A549 (cell line): ENCODE measurements around the gene MTA3. TPM values are rescaled to one million over a fixed set of nuclear protein-coding genes. Genes with fewer than 3 reads are reported as not detected.

Source experiments
- ATAC-seq, 2 experiments: fragments of 200-7000 bp in 1 of 2; fragments of >200 bp in 1 of 2; cut with Nextera tagmentation in 1 of 2; cut with Tn5 transposase in 1 of 2; 3 replicates each; pipeline versions ENCODE4 v1.8.0 to v1.9.1; 2018 to 2020; ENCODE audit warnings: mild to moderate bottlenecking in 1 of 2, moderate library complexity in 1 of 2
- CTCF ChIA-PET: fragments of 300-600 bp; sonication (Branson Sonifier 250); formaldehyde crosslinking; extraction: SDS; loops from one replicate; lab custom pipeline; 2021; ENCODE audit warnings: antibody characterized with exemption, inconsistent platforms; lab: Yijun Ruan, JAX
- POLR2A ChIA-PET: fragments of 350-600 bp; formaldehyde crosslinking; extraction: SDS; loops from one replicate; lab custom pipeline; 2021; ENCODE audit warnings: antibody characterized with exemption, inconsistent platforms; lab: Yijun Ruan, JAX
- DNase-seq, 2 experiments: peaks; one replicate each; pipeline versions ENCODE4 v3.0.0 to v3.0.0-alpha.2; 2011 to 2016; ENCODE audit warnings: low read depth in 1 of 2, low spot score in 1 of 2
- FAIRE-seq: peaks from 2 replicates; lab custom pipeline; 2011; peaks lifted over from hg19 to GRCh38; lab: Jason Lieb, UNC
- H3K27ac ChIP-seq, 2 experiments: fragments of >200 bp; sonication (Bioruptor Twin); formaldehyde crosslinking; 3 replicates each; pipeline ENCODE4 v1.5.1; 2016 to 2017
- H3K4me1 ChIP-seq: fragments of >200 bp; sonication (Bioruptor Twin); formaldehyde crosslinking; 3 replicates; pipeline ENCODE4 v1.6.1; 2016
- H3K4me2 ChIP-seq: fragments of >200 bp; sonication (Bioruptor Twin); formaldehyde crosslinking; 3 replicates; pipeline ENCODE4 v1.6.1; 2016
- H3K4me3 ChIP-seq: fragments of >200 bp; sonication (Bioruptor Twin); formaldehyde crosslinking; 3 replicates; pipeline ENCODE4 v1.5.1; 2016
- H3K9me3 ChIP-seq: fragments of >200 bp; sonication (Bioruptor Twin); formaldehyde crosslinking; 3 replicates; pipeline ENCODE4 v1.6.1; 2016
- BHLHE40 ChIP-seq: IDR thresholded peaks from 2 replicates; pipeline ENCODE4 v1.6.1; 2012; ENCODE audit warnings: low read depth, low read length, inconsistent platforms
- CBX2 ChIP-seq: fragments of 200-600 bp; sonication (generic); IDR thresholded peaks from 2 replicates; pipeline ENCODE4 v1.6.1; 2016; ENCODE audit warnings: low read depth, mild to moderate bottlenecking, borderline replicate concordance
- CBX8 ChIP-seq: fragments of 200-600 bp; sonication (generic); IDR thresholded peaks from 2 replicates; pipeline ENCODE4 v1.6.1; 2016
- CHD2 ChIP-seq: fragments of 150-350 bp; IDR thresholded peaks from 2 replicates; pipeline ENCODE4 v1.6.1; 2014; ENCODE audit warnings: low read length; ENCODE audit not compliant: partially characterized antibody
- CHD4 ChIP-seq: fragments of 200-600 bp; sonication (generic); IDR thresholded peaks from 2 replicates; pipeline ENCODE4 v1.6.1; 2016; ENCODE audit warnings: antibody characterized with exemption, mild to moderate bottlenecking, borderline replicate concordance
- EHMT2 ChIP-seq: fragments of 200-600 bp; sonication (generic); IDR thresholded peaks from 2 replicates; pipeline ENCODE4 v1.6.1; 2016; ENCODE audit warnings: antibody characterized with exemption, low read depth, mild to moderate bottlenecking, moderate library complexity
- ELK1 ChIP-seq: fragments of 150-350 bp; IDR thresholded peaks from 2 replicates; pipeline ENCODE4 v1.6.1; 2014; ENCODE audit warnings: low read depth, mild to moderate bottlenecking, low read length
- ESRRA ChIP-seq: fragments of 150-350 bp; IDR thresholded peaks from 2 replicates; pipeline ENCODE4 v1.6.1; 2014; ENCODE audit warnings: mild to moderate bottlenecking, low read length, borderline replicate concordance
- HES2 ChIP-seq: fragments of >200 bp; sonication (Bioruptor Twin); formaldehyde crosslinking; IDR thresholded peaks from 2 replicates; pipeline ENCODE4 v1.6.1; 2016
- HEYL ChIP-seq: fragments of 250-450 bp; sonication (Bioruptor Pico); IDR thresholded peaks from 2 replicates; pipeline ENCODE4 v1.8.0; 2021; ENCODE audit warnings: mild to moderate bottlenecking, moderate library complexity
- HOXB13 ChIP-seq: fragments of 250-450 bp; sonication (Bioruptor Pico); IDR thresholded peaks from 2 replicates; pipeline ENCODE4 v1.5.0; 2020; ENCODE audit warnings: low read depth, mild to moderate bottlenecking, moderate library complexity
- MAX ChIP-seq: IDR thresholded peaks from 2 replicates; pipeline ENCODE4 v1.6.1; 2012
- NFE2L2 ChIP-seq: fragments of 150-350 bp; conservative IDR thresholded peaks from 2 replicates; pipeline ENCODE4 v1.6.1; 2014; ENCODE audit warnings: low read length
- POLR2A ChIP-seq: IDR thresholded peaks from 2 replicates; pipeline ENCODE4 v1.6.1; 2012; ENCODE audit warnings: mild to moderate bottlenecking, low read length
- RARB ChIP-seq: fragments of 250-450 bp; sonication (Bioruptor Pico); IDR thresholded peaks from 2 replicates; pipeline ENCODE4 v1.8.0; 2021; ENCODE audit warnings: mild to moderate bottlenecking, moderate library complexity
- REST ChIP-seq: fragments of 200-600 bp; sonication (generic); IDR thresholded peaks from 2 replicates; pipeline ENCODE4 v1.6.1; 2016; ENCODE audit warnings: antibody characterized with exemption, mild to moderate bottlenecking, moderate library complexity
- RFX5 ChIP-seq: fragments of 450-650 bp; IDR thresholded peaks from 2 replicates; pipeline ENCODE4 v1.7.1; 2014; ENCODE audit warnings: antibody characterized with exemption, mild to moderate bottlenecking, moderate library complexity
- RNF2 ChIP-seq: fragments of 200-600 bp; sonication (generic); IDR thresholded peaks from 2 replicates; pipeline ENCODE4 v1.6.1; 2016; ENCODE audit warnings: low read depth, mild to moderate bottlenecking, antibody characterized with exemption, moderate library complexity, borderline replicate concordance
- SMC3 ChIP-seq: fragments of >200 bp; sonication (Bioruptor Twin); formaldehyde crosslinking; IDR thresholded peaks from 3 replicates; pipeline ENCODE4 v1.6.1; 2018; ENCODE audit warnings: inconsistent platforms
- SREBF2 ChIP-seq: fragments of 450-650 bp; IDR thresholded peaks from 2 replicates; pipeline ENCODE4 v1.6.1; 2014; ENCODE audit warnings: mild to moderate bottlenecking, moderate library complexity
- TP53 ChIP-seq: fragments of 250-450 bp; sonication (Bioruptor Pico); IDR thresholded peaks from 2 replicates; pipeline ENCODE4 v1.5.0; 2021; ENCODE audit warnings: mild to moderate bottlenecking, moderate library complexity
- USF2 ChIP-seq: fragments of 450-650 bp; IDR thresholded peaks from 2 replicates; pipeline ENCODE4 v1.6.1; 2014; ENCODE audit warnings: antibody characterized with exemption
- ZFP36 ChIP-seq: fragments of 450-650 bp; IDR thresholded peaks from 2 replicates; pipeline ENCODE4 v1.6.1; 2014; ENCODE audit warnings: borderline replicate concordance; ENCODE audit not compliant: partially characterized antibody
- WGBS: methylation state at CpG from one replicate; pipeline ENCODE4 v1.1.6; 2017; ENCODE audit errors: missing lambda C conversion rate; 5-methylcytosine and 5-hydroxymethylcytosine counted together
- polyA plus RNA-seq, 4 experiments: library from polyadenylated mRNA; depleted of rRNA in 3 of 4; stranded (reverse); fragments of >200 nt; fragmentation: RNase III in 1 of 4; extraction: RNeasy Plus Mini Kit Qiagen cat#74134 plus additional on column Dnase treatment in 1 of 4; gene quantifications; 2 replicates in 3 of 4; 3 replicates in 1 of 4; pipeline ENCODE4 v1.2.3, GENCODE V29; 2011 to 2017

Gene MTA3
- polyA plus RNA-seq, 2 of the 4 experiments (the other 2 are of a cell fraction) = 49.3 to 74.1 TPM

GRCh38 chr2:42789751-42790150 lies 221.3 kb downstream of the MTA3 start:
- DNase-seq (no peak), FAIRE-seq (no peak), ATAC-seq (no peak)
- Histone ChIP-seq H3K27ac (no peak overlapping the region), H3K4me2 (no peak overlapping the region), H3K4me3 (no peak overlapping the region), H3K4me1 (no peaks in the 10 kb centered on the region), H3K9me3 (no peaks in the 10 kb centered on the region)
- TF ChIP-seq RNF2 = no peak
- no peak for TF ChIP-seq RFX5
- TF ChIP-seq NFE2L2 = no peak
- TF ChIP-seq POLR2A = no peak
- no peak for TF ChIP-seq ZFP36
- TF ChIP-seq SREBF2 = no peak
- no peak for TF ChIP-seq CBX8
- no peak for TF ChIP-seq TP53 (CRISPR knock-in tag)
- TF ChIP-seq CHD2 = no peak
- TF ChIP-seq HEYL (CRISPR knock-in tag) = no peak
- TF ChIP-seq CBX2 = no peak
- no peak for TF ChIP-seq BHLHE40
- no peak for TF ChIP-seq RARB (CRISPR knock-in tag)
- POLR2A ChIA-PET = no interaction called here
- WGBS = 73% methylated on average over 2 of the region's 2 CpGs
- CTCF ChIA-PET = no interaction called here

GRCh38 chr2:42791606-42792005 lies 223.2 kb downstream of the MTA3 start:
- TF ChIP-seq ELK1 (no peak), MAX (no peak), CHD4 (no peak)
- ChIA-PET CTCF (no interaction called here), POLR2A (no interaction called here)
- H3K9me3 ChIP-seq = no peaks in the 10 kb centered on the region
- no peak for FAIRE-seq
- H3K27ac ChIP-seq = no peak overlapping the region
- WGBS = 60% methylated on average over 4 of the region's 4 CpGs
- no peak overlapping the region for H3K4me2 ChIP-seq
- DNase-seq = no peak
- ATAC-seq = no peak
- H3K4me3 ChIP-seq = no peak overlapping the region
- peaks cover 7% of the 10 kb centered on the region; the same call in 2 of the 3 replicates for H3K4me1 ChIP-seq

GRCh38 chr2:42792087-42792582 lies 223.7 kb downstream of the MTA3 start:
- no peak for ATAC-seq
- no peak overlapping the region for H3K27ac ChIP-seq
- POLR2A ChIA-PET = no interaction called here

GRCh38 chr2:42792583-42793333 lies 224.3 kb downstream of the MTA3 start, which contains the start of gene HAAO:
Gene HAAO, minus strand, starts transcription at chr2:42792583. Its CDS starts 47 bp downstream, at chr2:42792536.
- no peak within 1 kb of the TSS for H3K27ac ChIP-seq
- 81% methylated on average over 47 of the region's 75 CpGs for WGBS

More at GRCh38 chr2:42792087-42792582, 223.7 kb downstream of the MTA3 start:
- Histone ChIP-seq H3K4me3 (no peak overlapping the region), H3K9me3 (no peaks in the 10 kb centered on the region), H3K4me1 (peaks cover 7% of the 10 kb centered on the region; the same call in 2 of the 3 replicates), H3K4me2 (0 out of 3 replicates have a peak overlapping the region, but pooled peaks have one; percentile 15)
- TF ChIP-seq SMC3 = no peak
- CTCF ChIA-PET = no interaction called here
- no peak for FAIRE-seq
- 78% methylated on average over 16 of the region's 18 CpGs for WGBS
- DNase-seq = no peak

More at GRCh38 chr2:42792583-42793333, 224.3 kb downstream of the MTA3 start, which contains the start of gene HAAO:
- Histone ChIP-seq H3K4me2 (0 out of 3 replicates have a peak within 1 kb of the TSS, but pooled peaks have one; percentile 15), H3K4me1 (peaks cover 7% of the 10 kb centered on the region; the same call in 2 of the 3 replicates), H3K9me3 (no peaks in the 10 kb centered on the region), H3K4me3 (no peak within 1 kb of the TSS)
- ChIA-PET CTCF (interaction anchor here (4.7 kb wide), 1 partner anchor 17 kb away, joined by 23 read pairs; no protein-coding TSS in a partner anchor), POLR2A (interaction anchor here (0.7 kb wide), 1 partner anchor 17 kb away, joined by 3 read pairs; no protein-coding TSS in a partner anchor)
- no peak for ATAC-seq
- no peak for FAIRE-seq
- DNase-seq = no peak
- no peak for TF ChIP-seq EHMT2
- no peak for TF ChIP-seq REST
- no peak for TF ChIP-seq RARB (CRISPR knock-in tag)
- no peak for TF ChIP-seq ESRRA
- no peak for TF ChIP-seq HES2
- no peak for TF ChIP-seq USF2
- no peak for TF ChIP-seq MAX
- no peak for TF ChIP-seq HOXB13 (CRISPR knock-in tag)
- no peak for TF ChIP-seq CBX2
